Measurements from ENCODE around the gene PPP1R36. TPM values are rescaled to one million over a fixed set of nuclear protein-coding genes. Genes with fewer than 3 reads are reported as not detected.

The PPP1R36 gene
- total and polyA plus RNA-seq, 2 donors (not counting 3 experiments of a cell fraction or from before 2014, with no cell fraction given) = 0.28 to 0.60 TPM

DNA sequence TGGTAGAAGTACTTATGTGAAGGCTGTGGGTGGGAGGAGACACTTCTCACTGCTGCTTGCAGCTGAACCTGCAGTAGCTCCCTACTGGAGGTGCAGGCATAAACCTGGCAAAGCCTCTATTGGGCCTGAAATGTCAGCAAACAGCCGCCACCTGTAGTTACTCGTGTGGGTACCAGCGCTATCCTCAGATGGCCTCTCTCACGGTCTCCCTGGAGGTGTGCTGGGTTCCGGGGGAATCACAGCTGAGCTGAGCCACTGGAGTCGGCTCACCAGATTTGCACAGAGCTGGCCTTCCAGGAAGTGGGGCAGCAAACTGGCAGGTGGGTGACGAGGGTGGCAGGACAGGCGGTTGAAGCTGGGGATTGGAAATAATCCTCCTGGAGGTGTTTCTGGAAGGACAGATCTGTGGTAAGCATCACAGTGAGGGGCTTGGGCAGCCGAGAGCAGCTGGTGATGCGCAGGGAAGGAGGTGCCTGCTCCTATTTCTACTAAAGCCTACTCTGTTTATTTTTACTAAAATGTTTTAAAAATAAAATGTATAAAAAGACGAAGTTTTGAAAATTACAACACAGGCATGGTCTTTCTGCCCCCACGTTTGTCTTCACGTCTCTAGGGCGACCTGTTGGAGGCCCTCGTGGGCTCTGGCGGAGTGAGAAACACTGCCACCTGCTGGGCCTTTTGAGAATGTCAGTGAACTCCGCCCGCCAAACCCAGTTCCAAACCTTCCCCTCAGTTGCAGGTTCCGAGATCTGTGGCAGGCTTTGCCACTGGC lies 86.6 kb downstream of the PPP1R36 start:
- TF ChIP-seq POLR2AphosphoS5 (IDR thresholded peaks at IDR 0.05; ENCODE audit: insufficient read depth, low read depth, low read length) (no peak), MYC (IDR thresholded peaks at IDR 0.05; ENCODE audit: low read depth, low read length) (no peak), JUN (IDR thresholded peaks at IDR 0.05; ENCODE audit: borderline replicate concordance, insufficient read depth, insufficient read length, low read depth) (no peak), CTCF (IDR thresholded peaks at IDR 0.05; ENCODE audit: extremely low read depth in 1 of 2, insufficient read depth in 1 of 2, low read depth in 1 of 2, low read length in 2 of 2) (peak; percentile 81 to 86), FOS (IDR thresholded peaks at IDR 0.05; ENCODE audit: borderline replicate concordance, insufficient read depth, low read length) (no peak)
- DNase-seq (ENCODE audit: low read depth, low spot score) (peak; percentile 65), FAIRE-seq (peak; percentile 89)
- Histone ChIP-seq H3K9me1 (replicated peaks; ENCODE audit: control insufficient read depth, extremely low read depth, insufficient read depth, low read length) (no peaks in the 10 kb centered on the region), H3K27me3 (ENCODE audit: control insufficient read depth in 2 of 2, insufficient read depth in 2 of 2, low read length in 2 of 2) (no peaks in the 10 kb centered on the region), H3K36me3 (ENCODE audit: control insufficient read depth in 2 of 2, extremely low read depth in 1 of 2, insufficient read depth in 2 of 2, low read length in 2 of 2) (no peaks in the 10 kb centered on the region), H3K79me2 (ENCODE audit: control insufficient read depth, insufficient read depth, low read length) (no peaks in the 10 kb centered on the region), H4K20me1 (replicated peaks; ENCODE audit: control insufficient read depth, extremely low read depth, insufficient read depth, low read length) (no peaks in the 10 kb centered on the region), H3K9me3 (replicated peaks; ENCODE audit: control insufficient read depth, insufficient read depth, low read length) (no peaks in the 10 kb centered on the region), H3K4me3 (replicated peaks in 1 of 3; ENCODE audit: insufficient read depth in 1 of 3, low read depth in 1 of 3, low read length in 3 of 3) (no peak overlapping the region), H2AFZ (ENCODE audit: low read depth, low read length) (no peak overlapping the region), H3K9ac (replicated peaks; ENCODE audit: extremely low read depth, insufficient read depth, low read length) (no peak overlapping the region), H3K27ac (ENCODE audit: insufficient read depth, low read depth, low read length) (no peak overlapping the region), H3K4me2 (ENCODE audit: insufficient read depth, low read length) (no peak overlapping the region), H3K4me1 (ENCODE audit: control insufficient read depth, extremely low read depth, insufficient read depth, low read length) (no peaks in the 10 kb centered on the region)
- POLR2A ChIA-PET = interaction anchor here (1.3 to 1.7 kb wide), 2 partner anchors 95 to 96 kb away, joined by 3 to 6 read pairs; partner anchors contain the start of gene HSPA2
- intact Hi-C loops (cut with micrococcal nuclease) (loop anchor here (1.0 to 5.0 kb wide), 5 partner anchors 54 to 292 kb away; partner anchors contain the start of genes HSPA2 and ZBTB1), dilution Hi-C loops (cut with MboI; ENCODE audit: extremely low pct_ligation_motif_present, low sequenced_read_pairs) (no loop called here)
- CTCF ChIA-PET = interaction anchor here (0.6 to 4.8 kb wide), 33 partner anchors 7 to 294 kb away, joined by 3 to 64 read pairs (median 4); partner anchors contain the start of genes AKAP5 and HSPA2
- BruUV-seq (replicated peaks) = no TSS peak
